Hepatocyte (in vitro differentiated cells): ENCODE results near the gene FAM89B. TPM values are rescaled to one million over a fixed set of nuclear protein-coding genes. Genes with fewer than 3 reads are reported as not detected.
A peak's percentile ranks its signal among the peaks of the same experiment; 100 is the strongest.

ENCODE experiments used
- DNase-seq: peaks from one replicate; pipeline ENCODE4 v3.0.0-alpha.2; 2016; ENCODE audit warnings: low spot score
- H2AFZ ChIP-seq: fragments of 200-600 bp; sonication (generic); 2 replicates; pipeline ENCODE4 v1.6.0; 2016; ENCODE audit warnings: antibody characterized with exemption, mild to moderate bottlenecking
- H3K27ac ChIP-seq: fragments of 200-600 bp; sonication (generic); 2 replicates; pipeline ENCODE4 v1.5.1; 2016; ENCODE audit warnings: mild to moderate bottlenecking
- H3K27me3 ChIP-seq: fragments of 200-600 bp; sonication (generic); 2 replicates; pipeline ENCODE4 v1.6.1; 2016
- H3K36me3 ChIP-seq: fragments of 200-600 bp; sonication (generic); replicated peaks from 2 replicates; pipeline ENCODE4 v1.5.1; 2016; ENCODE audit warnings: low read depth; ENCODE audit not compliant: insufficient read depth
- H3K4me1 ChIP-seq: fragments of 200-600 bp; sonication (generic); 2 replicates; pipeline ENCODE4 v1.5.1; 2016; ENCODE audit warnings: mild to moderate bottlenecking, moderate library complexity; ENCODE audit not compliant: insufficient read depth
- H3K4me2 ChIP-seq: fragments of 200-600 bp; sonication (generic); 2 replicates; pipeline ENCODE4 v1.6.0; 2016
- H3K4me3 ChIP-seq: fragments of 200-600 bp; sonication (generic); 2 replicates; pipeline ENCODE4 v1.5.1; 2016; ENCODE audit warnings: mild to moderate bottlenecking
- H3K79me2 ChIP-seq: fragments of 200-600 bp; sonication (generic); 2 replicates; pipeline ENCODE4 v1.6.0; 2017; ENCODE audit warnings: mild to moderate bottlenecking
- H3K9me2 ChIP-seq: fragments of 200-600 bp; sonication (generic); replicated peaks from 2 replicates; pipeline ENCODE4 v1.6.0; 2017; ENCODE audit warnings: mild to moderate bottlenecking; ENCODE audit not compliant: insufficient read depth
- H3K9me3 ChIP-seq: fragments of 200-600 bp; sonication (generic); 2 replicates; pipeline ENCODE4 v1.5.1; 2016; ENCODE audit warnings: low read depth, mild to moderate bottlenecking
- H4K20me1 ChIP-seq: fragments of 200-600 bp; sonication (generic); 2 replicates; pipeline ENCODE4 v1.6.0; 2016; ENCODE audit warnings: mild to moderate bottlenecking; ENCODE audit not compliant: insufficient read depth, poor library complexity, severe bottlenecking
- CTCF ChIP-seq: fragments of 200-600 bp; sonication (generic); IDR thresholded peaks from 2 replicates; pipeline ENCODE4 v1.5.1; 2016; ENCODE audit warnings: antibody characterized with exemption, mild to moderate bottlenecking; ENCODE audit not compliant: poor library complexity
- EZH2 ChIP-seq: fragments of 200-600 bp; sonication (generic); IDR thresholded peaks from 2 replicates; pipeline ENCODE4 v1.6.1; 2016; ENCODE audit warnings: antibody characterized with exemption, mild to moderate bottlenecking, borderline replicate concordance
- EZH2phosphoT487 ChIP-seq: fragments of 200-600 bp; sonication (generic); IDR thresholded peaks from one replicate; pipeline ENCODE4 v1.6.1; 2018; ENCODE audit warnings: antibody characterized with exemption, mild to moderate bottlenecking, low read depth, moderate library complexity; ENCODE audit not compliant: unreplicated experiment, severe bottlenecking
- WGBS: methylation state at CpG from one replicate; pipeline ENCODE4 v1.1.6; 2016; ENCODE audit warnings: low lambda C conversion rate; ENCODE audit errors: missing lambda C conversion rate; 5-methylcytosine and 5-hydroxymethylcytosine counted together
- polyA plus RNA-seq: library from polyadenylated mRNA; unstranded; fragments of >200 nt; fragmentation: Nextera tagmentation; extraction: Ambion mirVana; gene quantifications from 2 replicates; pipeline ENCODE4 v1.2.1, GENCODE V29; 2016
- total RNA-seq: library from RNA; depleted of rRNA; stranded (reverse); fragments of >200 nt; gene quantifications from 2 replicates; pipeline ENCODE4 v1.2.3, GENCODE V29; 2014

FAM89B gene
- total and polyA plus RNA-seq, 2 experiments from 2014 or later, result 34.1 to 112 TPM

GRCh38 chr11:65586676-65587075, 14.3 kb downstream of the FAM89B start:
- Histone ChIP-seq H2AFZ (no peak overlapping the region), H3K79me2 (no peaks in the 10 kb centered on the region), H3K9me2 (no peaks in the 10 kb centered on the region), H3K4me3 (no peak overlapping the region), H3K36me3 (no peaks in the 10 kb centered on the region), H3K4me1 (peaks cover under 1% of the 10 kb centered on the region), H3K9me3 (no peaks in the 10 kb centered on the region), H3K27ac (no peak overlapping the region), H3K4me2 (no peak overlapping the region), H3K27me3 (peaks cover 20% of the 10 kb centered on the region), H4K20me1 (no peaks in the 10 kb centered on the region)
- no peak for DNase-seq
- no peak for TF ChIP-seq CTCF
- no peak for TF ChIP-seq EZH2phosphoT487
- WGBS, result 60% methylated on average over 2 of the region's 2 CpGs

GRCh38 chr11:65588199-65589054, 16.1 kb downstream of the FAM89B start:
- no peak overlapping the region for H2AFZ ChIP-seq
- H3K36me3 ChIP-seq, result no peaks in the 10 kb centered on the region
- H3K9me3 ChIP-seq, result no peaks in the 10 kb centered on the region
- peaks cover 15% of the 10 kb centered on the region for H3K27me3 ChIP-seq
- no peak overlapping the region for H3K4me3 ChIP-seq
- no peak overlapping the region for H3K27ac ChIP-seq
- no peaks in the 10 kb centered on the region for H4K20me1 ChIP-seq
- DNase-seq, result peak; percentile 73
- peaks cover 13% of the 10 kb centered on the region for H3K4me1 ChIP-seq
- TF ChIP-seq CTCF (peak; percentile 43), EZH2 (no peak)
- no peaks in the 10 kb centered on the region for H3K9me2 ChIP-seq
- H3K79me2 ChIP-seq, result no peaks in the 10 kb centered on the region
- WGBS, result 83% methylated on average over 13 of the region's 13 CpGs
- H3K4me2 ChIP-seq, result no peak overlapping the region

- H3K9me2 ChIP-seq, result no peaks in the 10 kb centered on the region
- H3K36me3 ChIP-seq, result no peaks in the 10 kb centered on the region
- DNase-seq, result no peak
- no peaks in the 10 kb centered on the region for H4K20me1 ChIP-seq
- no peak overlapping the region for H3K4me2 ChIP-seq
- no peak overlapping the region for H3K4me3 ChIP-seq
- no peaks in the 10 kb centered on the region for H3K9me3 ChIP-seq
- 82% methylated on average over 9 of the region's 9 CpGs for WGBS
- peaks cover 13% of the 10 kb centered on the region for H3K4me1 ChIP-seq
- H3K27me3 ChIP-seq, result peaks cover 3% of the 10 kb centered on the region
- H3K27ac ChIP-seq, result no peak overlapping the region
- H2AFZ ChIP-seq, result no peak overlapping the region
- no peaks in the 10 kb centered on the region for H3K79me2 ChIP-seq
- no peak for TF ChIP-seq EZH2
- no peak for TF ChIP-seq EZH2phosphoT487
- no peak for TF ChIP-seq CTCF
Measured at GRCh38 chr11:65589444-65590239, 17.3 kb downstream of the FAM89B start.
